ENCODE measurements around the gene MLLT10. TPM values are rescaled to one million over a fixed set of nuclear protein-coding genes. Genes with fewer than 3 reads are reported as not detected.

Gene MLLT10
- total and polyA plus RNA-seq, 10 of the 15 experiments (the other 5 are each of a cell fraction or from before 2014, with no cell fraction given) = 8.7 to 61.1 (median 28.5) TPM

GRCh38 chr10:21673668-21674067, 139.6 kb downstream of the MLLT10 start:
- H4K20me1 ChIP-seq (ENCODE audit: control insufficient read depth, insufficient read depth) = no peaks in the 10 kb centered on the region
- peaks cover 1% of the 10 kb centered on the region; the same call in 1 of the 2 replicates for H3K79me2 ChIP-seq (ENCODE audit: control insufficient read depth, insufficient read depth, low read length)
- H3K4me3 ChIP-seq = no peak overlapping the region
- H3K9ac ChIP-seq (ENCODE audit: control insufficient read depth, insufficient read depth, low read length) = no peak overlapping the region
- no peak overlapping the region for H3K4me2 ChIP-seq (ENCODE audit: control insufficient read depth, insufficient read depth)
- no peak for ATAC-seq
- intact Hi-C loops (cut with micrococcal nuclease; ENCODE audit: unreplicated experiment) (no loop called here), in situ Hi-C loops (cut with MboI) (no loop called here)
- no peak overlapping the region for H3K27ac ChIP-seq (ENCODE audit: control insufficient read depth, insufficient read depth)
- DNase-seq (ENCODE audit: low read depth, low spot score) = no peak
- CTCF ChIA-PET = interaction anchor here (0.9 to 1.2 kb wide), 3 partner anchors 25 to 177 kb away, joined by 3 read pairs; partner anchors contain the start of gene SKIDA1
- no peaks in the 10 kb centered on the region for H3K27me3 ChIP-seq (replicated peaks in 1 of 2; ENCODE audit: control insufficient read depth in 2 of 2, insufficient read depth in 2 of 2, low read length in 1 of 2)
- H3K4me1 ChIP-seq (ENCODE audit: control insufficient read depth, insufficient read depth, low read length) = no peaks in the 10 kb centered on the region; the same call in 1 of the 2 replicates
- no peak for FAIRE-seq
- SMC1A ChIA-PET (ENCODE audit: uncharacterized antibody, unreplicated experiment) = interaction anchor here (1.6 kb wide), 1 partner anchor 10 kb away, joined by 5 read pairs; no protein-coding TSS in a partner anchor
- 72% methylated on average over 2 of the region's 2 CpGs for WGBS (ENCODE audit: insufficient coverage, insufficient replicate concordance, low lambda C conversion rate, missing lambda C conversion rate)
- RAD21 ChIA-PET (ENCODE audit: unreplicated experiment) = no interaction called here
- no peak overlapping the region for H2AFZ ChIP-seq (ENCODE audit: control insufficient read depth, low read depth, low read length)
- BruUV-seq (replicated peaks) = no TSS peak
- no peaks in the 10 kb centered on the region for H3K9me3 ChIP-seq (replicated peaks; ENCODE audit: control insufficient read depth, insufficient read depth, low read length)
- POLR2A ChIA-PET = no interaction called here
- H3K36me3 ChIP-seq (ENCODE audit: control insufficient read depth in 2 of 2, insufficient read depth in 2 of 2, low read length in 1 of 2) = peaks cover 0 to 9% of the 10 kb centered on the region in 2 experiments; a peak in 2 of 4 replicates
- TF ChIP-seq MXI1 (IDR thresholded peaks at IDR 0.05; ENCODE audit: low read depth, low read length) = no peak
- no peak for TF ChIP-seq EGR1 (IDR thresholded peaks at IDR 0.05; ENCODE audit: borderline replicate concordance in 1 of 2, low read depth in 2 of 2, low read length in 2 of 2)
- TF ChIP-seq POLR2AphosphoS5 (IDR thresholded peaks at IDR 0.05; ENCODE audit: low read length) = no peak
- TF ChIP-seq USF2 (IDR thresholded peaks at IDR 0.05; ENCODE audit: borderline replicate concordance, low read depth, low read length) = no peak
- no peak for TF ChIP-seq RB1 (IDR thresholded peaks at IDR 0.05; ENCODE audit: borderline replicate concordance)
- no peak for TF ChIP-seq SREBF1 (IDR thresholded peaks at IDR 0.05; ENCODE audit: low read length)
- no peak for TF ChIP-seq ATF3 (IDR thresholded peaks at IDR 0.05; ENCODE audit: borderline replicate concordance, extremely low read depth, low read depth, low read length)
- TF ChIP-seq USF1 (IDR thresholded peaks at IDR 0.05; ENCODE audit: borderline replicate concordance, extremely low read length, insufficient read depth, low read depth, low read length) = no peak
- TF ChIP-seq SUPT20H (IDR thresholded peaks at IDR 0.05; ENCODE audit: borderline replicate concordance, control insufficient read depth, low read depth, low read length) = no peak
- no peak for TF ChIP-seq MLLT1 (IDR thresholded peaks at IDR 0.05)
- no peak for TF ChIP-seq ZZZ3 (IDR thresholded peaks at IDR 0.05; ENCODE audit: control insufficient read depth, insufficient read length, low read depth)
- no peak for TF ChIP-seq DPF2 (IDR thresholded peaks at IDR 0.05)
- TF ChIP-seq CBFB (IDR thresholded peaks at IDR 0.05; ENCODE audit: low read depth) = no peak
- TF ChIP-seq ZBTB11 (CRISPR knock-in tag; IDR thresholded peaks at IDR 0.05) = no peak
- no peak for TF ChIP-seq CHD1 (IDR thresholded peaks at IDR 0.05; ENCODE audit: low read depth, low read length)
- TF ChIP-seq ZNF384 (IDR thresholded peaks at IDR 0.05; ENCODE audit: borderline replicate concordance, low read depth, low read length) = no peak

All from GM12878 (cell line).